Measurements from ENCODE around the gene SLC16A6.

GRCh38 chr17:68248891-68249290 lies 42.0 kb downstream of the SLC16A6 start:
- TF ChIP-seq CTCF (IDR thresholded peaks at IDR 0.05; ENCODE audit: low read length): no peak
- no peak for TF ChIP-seq EZH2 (optimal IDR thresholded peaks at IDR 0.05; ENCODE audit: low read depth, low read length)
- no peak for TF ChIP-seq EZH2phosphoT487 (IDR thresholded peaks at IDR 0.05; ENCODE audit: low read length)

All from MM.1S (cell line).